Stimulated activated CD8-positive, alpha-beta memory T cell treated with anti-CD3 and anti-CD28 coated beads, Interleukin-12 subunit alpha, Interleukin-12 subunit beta, amount 100 ng/mL, for 1 hour (primary cell): ENCODE data around the gene FRMD3.

Experiments used
- DNase-seq: peaks from one replicate; pipeline ENCODE4 v3.0.0-alpha.2; 2020; ENCODE audit warnings: low read depth

FRMD3 gene

DNA sequence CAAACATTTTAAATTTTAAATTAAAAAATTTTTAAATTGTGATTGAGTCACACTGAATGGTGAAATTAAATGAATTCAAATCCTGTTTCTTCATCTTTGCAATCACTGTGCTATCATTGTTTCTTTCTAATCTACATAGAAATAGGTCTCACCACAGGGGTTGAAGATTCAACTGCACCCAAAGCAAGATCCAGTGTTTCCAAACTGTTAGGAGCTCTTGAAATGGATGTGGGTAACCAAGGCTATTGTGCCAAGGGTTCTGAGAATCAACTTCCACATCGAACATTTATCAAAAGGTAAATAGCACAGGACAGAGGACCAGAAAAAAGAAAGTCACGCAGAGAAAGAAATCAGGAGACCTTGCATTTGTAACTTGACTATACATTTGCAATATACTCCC is 302.7 kb downstream of the FRMD3 start:
- DNase-seq: no peak

GRCh38 chr9:83234541-83234940 is 303.7 kb downstream of the FRMD3 start:
- DNase-seq: no peak

DNA sequence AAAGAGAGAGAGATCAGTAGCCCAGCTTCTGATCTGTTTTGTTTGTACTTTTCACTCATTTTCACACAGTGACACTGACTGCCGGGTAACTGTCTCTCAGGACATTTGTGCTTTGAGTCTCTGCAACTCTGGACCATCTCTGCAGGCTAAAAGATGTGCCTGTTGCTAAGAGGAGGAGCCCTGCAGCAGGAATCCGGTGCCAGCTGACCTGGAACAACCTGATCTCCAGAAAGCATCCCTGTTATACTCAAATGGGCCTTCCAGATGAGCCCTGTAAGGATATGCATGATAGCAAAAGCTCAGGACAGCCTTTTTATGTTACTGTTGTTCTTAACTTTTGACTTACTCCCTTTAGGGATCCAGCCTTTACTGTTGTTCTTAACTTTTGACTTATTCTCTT is 304.6 kb downstream of the FRMD3 start:
- no peak for DNase-seq

GRCh38 chr9:83231039-83231438 is 307.2 kb downstream of the FRMD3 start:
- no peak for DNase-seq

GRCh38 chr9:83220730-83221129 is 317.5 kb downstream of the FRMD3 start:
- no peak for DNase-seq

GRCh38 chr9:83219924-83220438 is 318.2 kb downstream of the FRMD3 start:
- no peak for DNase-seq

- DNase-seq: no peak
Measured at GRCh38 chr9:83219154-83219923, 318.9 kb downstream of the FRMD3 start.

- DNase-seq: no peak
Measured at GRCh38 chr9:83218411-83219090, 319.6 kb downstream of the FRMD3 start.

- DNase-seq: no peak
Measured at GRCh38 chr9:83209188-83209731, 328.9 kb downstream of the FRMD3 start.

GRCh38 chr9:83208065-83208850 is 329.9 kb downstream of the FRMD3 start:
- no peak for DNase-seq

DNA sequence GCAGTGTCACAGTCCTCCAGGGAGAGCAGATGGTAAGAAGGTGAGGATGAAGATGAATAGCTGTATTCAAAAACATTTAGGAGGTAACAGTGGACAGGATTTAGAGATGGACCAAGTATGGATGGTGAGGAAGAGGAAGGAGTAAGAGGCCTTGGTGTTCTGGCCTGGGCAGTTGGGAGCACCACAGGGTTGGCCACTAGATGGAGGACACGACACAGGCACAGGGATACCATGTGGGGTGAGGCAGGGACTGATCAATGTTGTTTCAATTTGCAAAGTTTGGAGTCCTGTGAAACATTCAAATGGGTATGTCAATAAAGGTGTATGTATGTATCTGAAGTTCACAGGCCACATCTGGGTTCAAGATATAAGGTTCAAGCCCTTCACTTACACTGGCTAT is 334.2 kb downstream of the FRMD3 start:
- no peak for DNase-seq

DNA sequence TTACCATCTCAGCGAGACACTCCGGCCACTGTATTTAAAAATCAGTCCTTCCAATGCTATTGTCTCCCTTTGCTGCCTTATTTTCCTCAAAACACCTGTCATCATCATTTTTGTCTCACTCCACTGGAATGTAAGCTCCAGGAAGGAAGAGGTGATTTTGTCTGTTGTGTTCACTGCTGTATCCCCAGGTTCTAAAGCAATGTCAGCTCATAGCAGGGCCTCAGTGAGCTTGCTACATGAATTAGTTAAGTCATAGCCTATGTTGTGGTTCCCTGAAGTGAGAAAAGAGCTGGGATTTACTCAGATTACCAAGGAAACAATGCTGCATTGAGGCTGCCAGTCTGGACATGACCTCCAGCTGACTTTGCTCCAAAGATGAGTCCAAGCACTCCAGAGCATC is 337.7 kb downstream of the FRMD3 start:
- no peak for DNase-seq

- no peak for DNase-seq
Measured at GRCh38 chr9:83199832-83200231, 338.4 kb downstream of the FRMD3 start.

DNA sequence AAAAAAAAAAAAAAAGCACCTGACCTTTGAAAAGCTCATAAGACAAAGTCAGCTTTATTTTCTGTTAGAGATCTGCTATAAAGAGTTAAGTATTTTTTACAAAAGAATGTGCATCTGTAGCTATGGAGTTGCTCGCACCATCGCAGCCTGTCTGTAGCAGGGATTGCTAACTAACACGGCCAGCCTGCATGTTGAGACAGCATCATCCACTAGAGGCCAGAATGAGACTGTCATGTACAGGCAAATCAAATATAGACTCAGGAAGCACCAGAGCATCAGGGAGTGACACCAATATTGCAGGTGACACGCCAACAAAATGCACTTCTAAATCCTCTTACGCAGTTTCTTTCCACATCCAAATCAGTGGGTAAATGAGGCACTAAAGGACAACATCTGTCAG is 339.0 kb downstream of the FRMD3 start:
- DNase-seq: no peak

GRCh38 chr9:83198371-83198770 is 339.8 kb downstream of the FRMD3 start:
- no peak for DNase-seq

DNA sequence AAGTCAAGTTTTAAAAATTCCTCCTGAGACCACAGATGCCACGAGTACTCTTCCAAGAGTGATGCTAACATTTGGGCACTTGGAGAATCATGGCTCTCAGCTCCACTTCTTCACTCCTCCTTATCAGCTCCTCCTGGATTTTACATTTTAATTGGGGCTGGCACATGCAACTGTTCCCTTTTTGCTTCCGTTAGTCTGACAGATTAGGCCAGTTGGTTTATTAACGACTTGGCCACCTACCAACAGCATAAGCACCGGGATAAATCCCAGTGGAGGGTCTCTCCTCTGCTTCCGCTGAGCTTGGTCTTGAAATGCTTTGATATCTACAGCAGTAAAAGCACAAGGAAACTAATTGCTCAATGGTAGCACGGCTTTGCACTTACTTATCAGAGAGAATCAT is 340.6 kb downstream of the FRMD3 start:
- DNase-seq: no peak

- no peak for DNase-seq
Measured at GRCh38 chr9:83196946-83197345, 341.3 kb downstream of the FRMD3 start.
